Astrocyte (in vitro differentiated cells and primary cell): ENCODE results near the gene FHAD1. TPM values are rescaled to one million over a fixed set of nuclear protein-coding genes. Genes with fewer than 3 reads are reported as not detected.

ENCODE experiments used
- DNase-seq: peaks from one replicate; pipeline ENCODE4 v3.0.0-alpha.2; 2010; ENCODE audit warnings: low read depth
- FAIRE-seq: peaks from 2 replicates; lab custom pipeline; 2011; peaks lifted over from hg19 to GRCh38; lab: Jason Lieb, UNC
- H2AFZ ChIP-seq: 2 replicates; pipeline ENCODE4 v1.6.0; 2012; ENCODE audit warnings: low read depth, low read length, inconsistent platforms
- H3K27ac ChIP-seq: 2 replicates; pipeline ENCODE4 v1.5.1; 2011; ENCODE audit warnings: low read depth, low read length, inconsistent platforms
- H3K27me3 ChIP-seq: 2 replicates; pipeline ENCODE4 v1.6.0; 2011; ENCODE audit warnings: low read length, inconsistent platforms; ENCODE audit not compliant: insufficient read depth
- H3K36me3 ChIP-seq: 2 replicates; pipeline ENCODE4 v1.5.1; 2011; ENCODE audit warnings: low read length, inconsistent platforms; ENCODE audit not compliant: insufficient read depth
- H3K4me1 ChIP-seq: 2 replicates; pipeline ENCODE4 v1.5.1; 2011; ENCODE audit warnings: low read length, inconsistent platforms; ENCODE audit not compliant: insufficient read depth
- H3K4me2 ChIP-seq: 2 replicates; pipeline ENCODE4 v1.6.0; 2012; ENCODE audit warnings: low read length, inconsistent platforms
- H3K4me3 ChIP-seq: 2 replicates; pipeline ENCODE4 v1.5.1; 2011; ENCODE audit warnings: low read depth, mild to moderate bottlenecking, low read length, inconsistent platforms; ENCODE audit not compliant: insufficient read depth
- H3K79me2 ChIP-seq: 2 replicates; pipeline ENCODE4 v1.6.0; 2012; ENCODE audit warnings: mild to moderate bottlenecking, low read length, inconsistent platforms; ENCODE audit not compliant: insufficient read depth
- H3K9ac ChIP-seq: 2 replicates; pipeline ENCODE4 v1.6.0; 2012; ENCODE audit warnings: mild to moderate bottlenecking, low read length, inconsistent platforms
- H3K9me3 ChIP-seq: 2 replicates; pipeline ENCODE4 v1.5.1; 2012; ENCODE audit warnings: low read depth, mild to moderate bottlenecking, low read length, inconsistent platforms; ENCODE audit not compliant: insufficient read depth
- H4K20me1 ChIP-seq: 2 replicates; pipeline ENCODE4 v1.6.0; 2012; ENCODE audit warnings: low read length, inconsistent platforms; ENCODE audit not compliant: insufficient read depth
- H3K27ac Mint-ChIP-seq: one replicate; pipeline ENCODE4 v1.8.0; 2021; ENCODE audit warnings: mild to moderate bottlenecking, mixed read lengths; ENCODE audit not compliant: unreplicated experiment
- H3K27me3 Mint-ChIP-seq: one replicate; pipeline ENCODE4 v1.8.0; 2021; ENCODE audit warnings: low read depth, mixed read lengths; ENCODE audit not compliant: unreplicated experiment
- H3K36me3 Mint-ChIP-seq: one replicate; pipeline ENCODE4 v1.8.0; 2021; ENCODE audit warnings: low read depth, mixed read lengths; ENCODE audit not compliant: unreplicated experiment
- H3K4me1 Mint-ChIP-seq: one replicate; pipeline ENCODE4 v1.8.0; 2021; ENCODE audit warnings: low read depth, mixed read lengths; ENCODE audit not compliant: unreplicated experiment
- H3K4me3 Mint-ChIP-seq: one replicate; pipeline ENCODE4 v1.8.0; 2021; ENCODE audit warnings: mild to moderate bottlenecking, moderate library complexity, mixed read lengths; ENCODE audit not compliant: unreplicated experiment
- H3K9me3 Mint-ChIP-seq: one replicate; pipeline ENCODE4 v1.8.0; 2021; ENCODE audit warnings: mild to moderate bottlenecking, mixed read lengths; ENCODE audit not compliant: unreplicated experiment
- CTCF ChIP-seq: IDR thresholded peaks from 2 replicates; pipeline ENCODE4 v1.5.1; 2011; ENCODE audit warnings: low read depth, mild to moderate bottlenecking, inconsistent platforms, low read length, moderate library complexity; ENCODE audit not compliant: insufficient read depth
- EZH2 ChIP-seq: IDR thresholded peaks from 2 replicates; pipeline ENCODE4 v1.6.1; 2012; ENCODE audit warnings: mild to moderate bottlenecking, low read length, inconsistent platforms; ENCODE audit not compliant: insufficient read depth
- total RNA-seq: library from RNA; stranded (reverse); gene quantifications from 2 replicates; pipeline ENCODE4 v1.2.1, GENCODE V29; 2021

FHAD1 gene
- total RNA-seq, 1 donor from 2014 or later, result 0.25 TPM

- Histone ChIP-seq H3K27me3 (peaks cover 4% of the 10 kb centered on the region), H3K9ac (no peak overlapping the region), H3K79me2 (no peaks in the 10 kb centered on the region), H3K4me2 (no peak overlapping the region), H2AFZ (no peak overlapping the region), H3K9me3 (no peaks in the 10 kb centered on the region), H3K36me3 (no peaks in the 10 kb centered on the region), H3K4me3 (no peak overlapping the region), H3K4me1 (no peaks in the 10 kb centered on the region), H4K20me1 (no peaks in the 10 kb centered on the region), H3K27ac (no peak overlapping the region)
- Mint-ChIP-seq H3K4me3 (no peak overlapping the region), H3K27me3 (peaks cover 21% of the 10 kb centered on the region), H3K4me1 (peaks cover 10% of the 10 kb centered on the region), H3K27ac (no peak overlapping the region), H3K36me3 (no peaks in the 10 kb centered on the region), H3K9me3 (peaks cover 5% of the 10 kb centered on the region)
- FAIRE-seq, result no peak
- TF ChIP-seq EZH2 (no peak), CTCF (no peak)
- DNase-seq, result no peak
Measured at GRCh38 chr1:15244813-15245212, 2.2 kb upstream of the FHAD1 start.

- Histone ChIP-seq H3K4me2 (no peak overlapping the region), H3K79me2 (no peaks in the 10 kb centered on the region), H3K4me3 (no peak overlapping the region), H3K36me3 (no peaks in the 10 kb centered on the region), H3K27me3 (peaks cover 12% of the 10 kb centered on the region), H3K9ac (no peak overlapping the region), H4K20me1 (no peaks in the 10 kb centered on the region), H2AFZ (no peak overlapping the region), H3K9me3 (no peaks in the 10 kb centered on the region), H3K4me1 (no peaks in the 10 kb centered on the region), H3K27ac (no peak overlapping the region)
- Mint-ChIP-seq H3K36me3 (no peaks in the 10 kb centered on the region), H3K27me3 (peaks cover 28% of the 10 kb centered on the region), H3K27ac (no peak overlapping the region), H3K9me3 (peaks cover 5% of the 10 kb centered on the region), H3K4me1 (peaks cover 11% of the 10 kb centered on the region), H3K4me3 (no peak overlapping the region)
- TF ChIP-seq EZH2 (no peak), CTCF (no peak)
- FAIRE-seq, result no peak
- DNase-seq, result peak; percentile 32
Measured at GRCh38 chr1:15245593-15246360, 1.2 kb upstream of the FHAD1 start.

- TF ChIP-seq CTCF (no peak), EZH2 (no peak)
- Histone ChIP-seq H3K27me3 (peaks cover 21% of the 10 kb centered on the region), H3K4me1 (no peaks in the 10 kb centered on the region), H4K20me1 (no peaks in the 10 kb centered on the region), H3K27ac (no peak overlapping the region), H3K36me3 (no peaks in the 10 kb centered on the region), H3K9ac (no peak overlapping the region), H3K4me3 (no peak overlapping the region), H3K9me3 (no peaks in the 10 kb centered on the region), H3K79me2 (no peaks in the 10 kb centered on the region), H3K4me2 (no peak overlapping the region), H2AFZ (no peak overlapping the region)
- FAIRE-seq (no peak), DNase-seq (no peak)
- peaks cover 5% of the 10 kb centered on the region for H3K9me3 Mint-ChIP-seq
- no peaks in the 10 kb centered on the region for H3K36me3 Mint-ChIP-seq
- peaks cover 30% of the 10 kb centered on the region for H3K27me3 Mint-ChIP-seq
- H3K4me3 Mint-ChIP-seq, result no peak overlapping the region
- H3K27ac Mint-ChIP-seq, result no peak overlapping the region
- peaks cover 21% of the 10 kb centered on the region for H3K4me1 Mint-ChIP-seq
Measured at GRCh38 chr1:15248216-15248615, 1.2 kb downstream of the FHAD1 start.
